HL-60 (cell line): Measurements from ENCODE around the gene ITPKC.

Experiments
- TF ChIP-seq, protein P1 (sequence below): IDR thresholded peaks from one replicate; pipeline ENCODE4 v1.5.1; 2011; ENCODE audit warnings: low read length, control low read depth, inconsistent platforms; ENCODE audit not compliant: insufficient read depth
- TF ChIP-seq, protein P2 (sequence below): IDR thresholded peaks from 2 replicates; pipeline ENCODE4 v1.6.1; 2012; ENCODE audit warnings: low read depth; ENCODE audit not compliant: insufficient replicate concordance

DNA sequence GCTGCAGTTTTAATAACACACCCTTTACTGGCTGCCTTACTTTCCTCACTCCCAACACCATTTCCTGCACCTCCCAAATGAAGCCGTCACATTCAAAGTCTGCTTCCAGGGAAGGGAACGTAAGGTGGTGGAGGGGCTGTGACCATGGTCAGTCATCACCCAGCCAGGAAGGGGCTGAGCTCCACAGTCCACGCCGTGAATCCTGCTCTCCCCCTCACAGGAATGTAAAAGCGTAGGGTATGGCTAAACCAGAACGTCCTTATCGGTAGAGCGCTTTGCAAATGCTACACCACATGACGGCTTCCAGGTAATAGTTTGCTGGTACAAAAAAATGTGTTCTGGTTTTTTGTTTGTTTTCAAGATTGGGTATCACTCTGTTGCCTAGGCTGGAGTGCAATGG, 33.5 kb upstream of the ITPKC start:
- TF ChIP-seq, protein P1, sequence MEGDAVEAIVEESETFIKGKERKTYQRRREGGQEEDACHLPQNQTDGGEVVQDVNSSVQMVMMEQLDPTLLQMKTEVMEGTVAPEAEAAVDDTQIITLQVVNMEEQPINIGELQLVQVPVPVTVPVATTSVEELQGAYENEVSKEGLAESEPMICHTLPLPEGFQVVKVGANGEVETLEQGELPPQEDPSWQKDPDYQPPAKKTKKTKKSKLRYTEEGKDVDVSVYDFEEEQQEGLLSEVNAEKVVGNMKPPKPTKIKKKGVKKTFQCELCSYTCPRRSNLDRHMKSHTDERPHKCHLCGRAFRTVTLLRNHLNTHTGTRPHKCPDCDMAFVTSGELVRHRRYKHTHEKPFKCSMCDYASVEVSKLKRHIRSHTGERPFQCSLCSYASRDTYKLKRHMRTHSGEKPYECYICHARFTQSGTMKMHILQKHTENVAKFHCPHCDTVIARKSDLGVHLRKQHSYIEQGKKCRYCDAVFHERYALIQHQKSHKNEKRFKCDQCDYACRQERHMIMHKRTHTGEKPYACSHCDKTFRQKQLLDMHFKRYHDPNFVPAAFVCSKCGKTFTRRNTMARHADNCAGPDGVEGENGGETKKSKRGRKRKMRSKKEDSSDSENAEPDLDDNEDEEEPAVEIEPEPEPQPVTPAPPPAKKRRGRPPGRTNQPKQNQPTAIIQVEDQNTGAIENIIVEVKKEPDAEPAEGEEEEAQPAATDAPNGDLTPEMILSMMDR: no peak
- TF ChIP-seq, protein P2, sequence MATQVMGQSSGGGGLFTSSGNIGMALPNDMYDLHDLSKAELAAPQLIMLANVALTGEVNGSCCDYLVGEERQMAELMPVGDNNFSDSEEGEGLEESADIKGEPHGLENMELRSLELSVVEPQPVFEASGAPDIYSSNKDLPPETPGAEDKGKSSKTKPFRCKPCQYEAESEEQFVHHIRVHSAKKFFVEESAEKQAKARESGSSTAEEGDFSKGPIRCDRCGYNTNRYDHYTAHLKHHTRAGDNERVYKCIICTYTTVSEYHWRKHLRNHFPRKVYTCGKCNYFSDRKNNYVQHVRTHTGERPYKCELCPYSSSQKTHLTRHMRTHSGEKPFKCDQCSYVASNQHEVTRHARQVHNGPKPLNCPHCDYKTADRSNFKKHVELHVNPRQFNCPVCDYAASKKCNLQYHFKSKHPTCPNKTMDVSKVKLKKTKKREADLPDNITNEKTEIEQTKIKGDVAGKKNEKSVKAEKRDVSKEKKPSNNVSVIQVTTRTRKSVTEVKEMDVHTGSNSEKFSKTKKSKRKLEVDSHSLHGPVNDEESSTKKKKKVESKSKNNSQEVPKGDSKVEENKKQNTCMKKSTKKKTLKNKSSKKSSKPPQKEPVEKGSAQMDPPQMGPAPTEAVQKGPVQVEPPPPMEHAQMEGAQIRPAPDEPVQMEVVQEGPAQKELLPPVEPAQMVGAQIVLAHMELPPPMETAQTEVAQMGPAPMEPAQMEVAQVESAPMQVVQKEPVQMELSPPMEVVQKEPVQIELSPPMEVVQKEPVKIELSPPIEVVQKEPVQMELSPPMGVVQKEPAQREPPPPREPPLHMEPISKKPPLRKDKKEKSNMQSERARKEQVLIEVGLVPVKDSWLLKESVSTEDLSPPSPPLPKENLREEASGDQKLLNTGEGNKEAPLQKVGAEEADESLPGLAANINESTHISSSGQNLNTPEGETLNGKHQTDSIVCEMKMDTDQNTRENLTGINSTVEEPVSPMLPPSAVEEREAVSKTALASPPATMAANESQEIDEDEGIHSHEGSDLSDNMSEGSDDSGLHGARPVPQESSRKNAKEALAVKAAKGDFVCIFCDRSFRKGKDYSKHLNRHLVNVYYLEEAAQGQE: no peak
